Endothelial cell of umbilical vein (primary cell): Measurements from ENCODE around the gene RFLNA. TPM values are rescaled to one million over a fixed set of nuclear protein-coding genes. Genes with fewer than 3 reads are reported as not detected.

ENCODE experiments used
- BruUV-seq: library from RNA; stranded (reverse); fragments of 400-500 nt; replicated peaks from 2 replicates; lab custom pipeline; 2021; lab: Mats Ljungman, UMichigan
- CTCF ChIA-PET: fragments of 300-600, 350-600 bp; sonication (Branson Sonifier 250); formaldehyde crosslinking; loops from one replicate; lab custom pipeline; 2021; ENCODE audit warnings: antibody characterized with exemption, inconsistent platforms; lab: Charles Lee
- POLR2A ChIA-PET: fragments of 300-600, 350-600 bp; sonication (Branson Sonifier 250); formaldehyde crosslinking; loops from one replicate; lab custom pipeline; 2021; ENCODE audit warnings: antibody characterized with exemption, inconsistent platforms; lab: Charles Lee
- DNase-seq: peaks from one replicate; pipeline ENCODE4 v3.0.0-alpha.2; 2011; ENCODE audit warnings: low read depth, low spot score
- FAIRE-seq: peaks from 2 replicates; lab custom pipeline; 2011; peaks lifted over from hg19 to GRCh38; lab: Jason Lieb, UNC
- H2AFZ ChIP-seq: 2 replicates; pipeline ENCODE4 v1.6.0; 2012; ENCODE audit warnings: low read depth, low read length, control low read depth, inconsistent platforms
- H3K27ac ChIP-seq: 2 replicates; pipeline ENCODE4 v1.5.1; 2011; ENCODE audit warnings: low read depth, mild to moderate bottlenecking, control low read depth, low read length, moderate library complexity; ENCODE audit not compliant: insufficient read depth
- H3K27me3 ChIP-seq, 2 experiments: 2 replicates each; pipeline versions ENCODE4 v1.6.0 to v1.6.1; 2011; ENCODE audit warnings: low read length in 2 of 2, mixed read lengths in 1 of 2; ENCODE audit not compliant: control insufficient read depth in 2 of 2, insufficient read depth in 2 of 2
- H3K36me3 ChIP-seq, 2 experiments: 2 replicates in 1 of 2; 3 replicates in 1 of 2; pipeline ENCODE4 v1.5.1; 2011; ENCODE audit warnings: low read length in 2 of 2, mild to moderate bottlenecking in 1 of 2, moderate library complexity in 1 of 2; ENCODE audit not compliant: control insufficient read depth in 2 of 2, insufficient read depth in 2 of 2; ENCODE audit errors: extremely low read depth in 1 of 2
- H3K4me1 ChIP-seq: 3 replicates; pipeline ENCODE4 v1.5.1; 2011; ENCODE audit warnings: mild to moderate bottlenecking, low read length; ENCODE audit not compliant: control insufficient read depth, insufficient read depth; ENCODE audit errors: extremely low read depth
- H3K4me2 ChIP-seq: 2 replicates; pipeline ENCODE4 v1.6.1; 2011; ENCODE audit warnings: low read length, control low read depth, mixed read lengths; ENCODE audit not compliant: insufficient read depth
- H3K4me3 ChIP-seq, 3 experiments: fragments of 200-600 bp in 1 of 3; sonication (generic), shearing (Covaris generic) in 1 of 3; replicated peaks in 1 of 3; 2 replicates each; pipeline ENCODE4 v1.5.1; 2011 to 2016; ENCODE audit warnings: control low read depth in 3 of 3, low read length in 3 of 3, mild to moderate bottlenecking in 2 of 3, inconsistent platforms in 1 of 3, low read depth in 1 of 3, moderate library complexity in 1 of 3; ENCODE audit not compliant: insufficient read depth in 1 of 3
- H3K79me2 ChIP-seq: 2 replicates; pipeline ENCODE4 v1.6.0; 2012; ENCODE audit warnings: low read length, inconsistent platforms; ENCODE audit not compliant: control insufficient read depth, insufficient read depth
- H3K9ac ChIP-seq: replicated peaks from 2 replicates; pipeline ENCODE3; 2011; ENCODE audit warnings: low read length, control low read depth; ENCODE audit not compliant: insufficient read depth; ENCODE audit errors: extremely low read depth
- H3K9me1 ChIP-seq: replicated peaks from 3 replicates; pipeline ENCODE4 v1.6.0; 2011; ENCODE audit warnings: mild to moderate bottlenecking, low read length; ENCODE audit not compliant: control insufficient read depth, insufficient read depth; ENCODE audit errors: extremely low read depth
- H3K9me3 ChIP-seq: replicated peaks from 2 replicates; pipeline ENCODE4 v1.5.1; 2012; ENCODE audit warnings: low read length, inconsistent platforms; ENCODE audit not compliant: control insufficient read depth, insufficient read depth
- H4K20me1 ChIP-seq: replicated peaks from 2 replicates; pipeline ENCODE3; 2011; ENCODE audit warnings: mild to moderate bottlenecking, low read length; ENCODE audit not compliant: control insufficient read depth, insufficient read depth; ENCODE audit errors: extremely low read depth
- CTCF ChIP-seq, 2 donors: IDR thresholded peaks; 1 replicate in 1 of 2; 2 replicates in 1 of 2; pipeline ENCODE4 v1.5.1; 2011; ENCODE audit warnings: low read length in 2 of 2, mild to moderate bottlenecking in 2 of 2, moderate library complexity in 2 of 2, control low read depth in 1 of 2, inconsistent platforms in 1 of 2, low read depth in 1 of 2; ENCODE audit not compliant: insufficient read depth in 1 of 2; ENCODE audit errors: extremely low read depth in 1 of 2
- EZH2 ChIP-seq: IDR thresholded peaks from 2 replicates; pipeline ENCODE4 v1.6.1; 2012; ENCODE audit warnings: borderline replicate concordance, low read depth, mild to moderate bottlenecking, moderate library complexity, low read length, inconsistent platforms; ENCODE audit not compliant: severe bottlenecking
- FOS ChIP-seq: IDR thresholded peaks from 2 replicates; pipeline ENCODE4 v1.6.1; 2011; ENCODE audit warnings: mild to moderate bottlenecking, low read length, moderate library complexity, borderline replicate concordance; ENCODE audit not compliant: insufficient read depth
- GATA2 ChIP-seq: IDR thresholded peaks from 2 replicates; pipeline ENCODE4 v1.7.0; 2011; ENCODE audit warnings: low read depth, mild to moderate bottlenecking, moderate library complexity, mixed read lengths, low read length; ENCODE audit not compliant: insufficient read length, insufficient read depth
- JUN ChIP-seq: IDR thresholded peaks from 2 replicates; pipeline ENCODE4 v1.6.1; 2011; ENCODE audit warnings: borderline replicate concordance, low read depth; ENCODE audit not compliant: insufficient read length, insufficient read depth
- MAX ChIP-seq: IDR thresholded peaks from 2 replicates; pipeline ENCODE4 v1.6.1; 2011; ENCODE audit not compliant: insufficient read depth, insufficient read length
- MYC ChIP-seq: IDR thresholded peaks from one replicate; pipeline ENCODE4 v1.6.1; 2011; ENCODE audit warnings: mild to moderate bottlenecking, low read depth, low read length
- POLR2A ChIP-seq: IDR thresholded peaks from 2 replicates; pipeline ENCODE4 v1.6.1; 2012; ENCODE audit warnings: low read depth, mild to moderate bottlenecking, control low read depth, low read length
- POLR2AphosphoS5 ChIP-seq: IDR thresholded peaks from 2 replicates; pipeline ENCODE4 v1.6.1; 2012; ENCODE audit warnings: low read depth, mild to moderate bottlenecking, control low read depth, low read length, moderate library complexity; ENCODE audit not compliant: insufficient read depth
- dilution Hi-C: fragments of 300-500 bp; cut with MboI; formaldehyde crosslinking; loops from one replicate; pipeline ENCODE4 v1.15.0; 2019; ENCODE audit warnings: low sequenced_read_pairs; ENCODE audit not compliant: extremely low pct_ligation_motif_present
- intact Hi-C: fragments of 100-400 bp; cut with micrococcal nuclease; formaldehyde crosslinking; loops from one replicate; pipeline ENCODE4 v1.10.0; 2022
- polyA plus RNA-seq, 4 experiments: library from polyadenylated mRNA; depleted of rRNA in 3 of 4; stranded (reverse) in 3 of 4; unstranded in 1 of 4; fragments of >200 nt; gene quantifications; 2 replicates each; pipeline versions ENCODE4 v1.2.1 to v1.2.3, GENCODE V29; 2011 to 2012; ENCODE audit warnings: missing spikeins in 1 of 4
- total RNA-seq: library from RNA; stranded (reverse); gene quantifications from 2 replicates; pipeline ENCODE4 v1.2.3, GENCODE V29; 2021

The RFLNA gene
- total and polyA plus RNA-seq, 2 donors (not counting 3 experiments of a cell fraction or from before 2014, with no cell fraction given) = 19.7 to 24.5 TPM

GRCh38 chr12:124254126-124254525 is 40.8 kb upstream of the RFLNA start:
- Histone ChIP-seq H3K36me3 (no peaks in the 10 kb centered on the region), H3K9me3 (no peaks in the 10 kb centered on the region), H3K27me3 (peaks cover 0 to 3% of the 10 kb centered on the region in 2 experiments), H3K9me1 (no peaks in the 10 kb centered on the region), H3K4me2 (no peak overlapping the region), H2AFZ (no peak overlapping the region), H3K9ac (no peak overlapping the region), H3K4me1 (peaks cover 8% of the 10 kb centered on the region), H3K27ac (no peak overlapping the region), H4K20me1 (no peaks in the 10 kb centered on the region), H3K4me3 (no peak overlapping the region), H3K79me2 (no peaks in the 10 kb centered on the region)
- no TSS peak for BruUV-seq
- FAIRE-seq = no peak
- DNase-seq = no peak
- dilution Hi-C loops (no loop called here), intact Hi-C loops (no loop called here)
- POLR2A ChIA-PET = no interaction called here
- CTCF ChIA-PET = interaction anchor here (1.0 kb wide), 1 partner anchor 25 kb away, joined by 3 read pairs; no protein-coding TSS in a partner anchor
- TF ChIP-seq GATA2 (no peak), FOS (no peak), POLR2AphosphoS5 (no peak), MAX (no peak), CTCF (IDR thresholded peaks at IDR 0.05; ENCODE audit: extremely low read depth in 1 of 2, insufficient read depth in 1 of 2, low read depth in 1 of 2, low read length in 2 of 2) (no peak), POLR2A (no peak), EZH2 (no peak), MYC (no peak), JUN (no peak)
